K562 (cell line): ENCODE results near the gene CLIP2. TPM values are rescaled to one million over a fixed set of nuclear protein-coding genes. Genes with fewer than 3 reads are reported as not detected.
A peak's percentile ranks its signal among the peaks of the same experiment; 100 is the strongest.
"Not testable (repeated sequence)": the region's sequence is repeated elsewhere in the genome, so short reads cannot be mapped to it uniquely, and the experiment has no call there.

Source experiments
- ATAC-seq: fragments of 200-7000 bp; cut with Tn5 transposase; 3 replicates; pipeline ENCODE4 v1.9.1; 2020; ENCODE audit warnings: moderate library complexity
- BruUV-seq: library from RNA; stranded (reverse); fragments of 400-500 nt; replicated peaks from 2 replicates; lab custom pipeline; 2021; lab: Mats Ljungman, UMichigan
- CTCF ChIA-PET: fragments of 300-600 bp; formaldehyde crosslinking; extraction: SDS; loops from one replicate; lab custom pipeline; 2021; ENCODE audit warnings: low intra/inter-chr PET ratio; lab: Yijun Ruan, JAX
- POLR2A ChIA-PET: fragments of 300-600, 350-650 bp; sonication (Branson Sonifier 250); formaldehyde crosslinking; extraction: SDS; loops from one replicate; lab custom pipeline; 2021; ENCODE audit warnings: antibody characterized with exemption, inconsistent platforms; lab: Yijun Ruan, JAX
- DNase-seq, 4 experiments: peaks; one replicate each; pipeline versions ENCODE4 v3.0.0 to v3.0.0-alpha.2; 2011 to 2018; ENCODE audit warnings: low spot score in 3 of 4, mixed read lengths in 3 of 4; ENCODE audit errors: extremely low read depth in 1 of 4
- FAIRE-seq: peaks from 2 replicates; lab custom pipeline; 2011; peaks lifted over from hg19 to GRCh38; lab: Jason Lieb, UNC
- H2AFZ ChIP-seq: 2 replicates; pipeline ENCODE4 v1.6.0; 2011; ENCODE audit warnings: low read depth, low read length, control low read depth, inconsistent platforms
- H3K27ac ChIP-seq: fragments of 200-600 bp; 3 replicates; pipeline ENCODE4 v1.8.0; 2011; ENCODE audit warnings: low read depth, mild to moderate bottlenecking, control low read depth, inconsistent platforms, low read length, moderate library complexity, mixed read lengths; ENCODE audit errors: extremely low read depth
- H3K27me3 ChIP-seq, 2 experiments: fragments of 300-600 bp in 1 of 2; 2 replicates in 1 of 2; 3 replicates in 1 of 2; pipeline versions ENCODE4 v1.6.0 to v1.8.0; 2011; ENCODE audit warnings: inconsistent platforms in 2 of 2, low read length in 2 of 2, mild to moderate bottlenecking in 1 of 2, mixed read lengths in 1 of 2, moderate library complexity in 1 of 2; ENCODE audit not compliant: control insufficient read depth in 2 of 2, insufficient read depth in 2 of 2
- H3K36me3 ChIP-seq: fragments of 300-600 bp; 3 replicates; pipeline ENCODE4 v1.8.0; 2011; ENCODE audit warnings: mild to moderate bottlenecking, low read length, inconsistent platforms; ENCODE audit not compliant: control insufficient read depth, insufficient read depth
- H3K4me1 ChIP-seq, 2 experiments: fragments of 200-600 bp in 1 of 2; replicated peaks in 1 of 2; 2 replicates in 1 of 2; 3 replicates in 1 of 2; pipeline versions ENCODE4 v1.5.1 to v1.8.0; 2011; ENCODE audit warnings: inconsistent platforms in 2 of 2, low read length in 2 of 2, mild to moderate bottlenecking in 1 of 2, mixed read lengths in 1 of 2, moderate library complexity in 1 of 2; ENCODE audit not compliant: control insufficient read depth in 2 of 2, insufficient read depth in 2 of 2
- H3K4me2 ChIP-seq: 2 replicates; pipeline ENCODE4 v1.6.1; 2011; ENCODE audit warnings: low read length, control low read depth, inconsistent platforms, mixed read lengths; ENCODE audit not compliant: insufficient read depth
- H3K4me3 ChIP-seq: fragments of 200-600 bp; sonication (generic), shearing (Covaris generic); 2 replicates; pipeline ENCODE4 v1.5.1; 2016; ENCODE audit warnings: control low read depth, inconsistent platforms
- H3K79me2 ChIP-seq: fragments of 200-600 bp; 3 replicates; pipeline ENCODE4 v1.8.0; 2011; ENCODE audit warnings: low read length, inconsistent platforms; ENCODE audit not compliant: control insufficient read depth, insufficient read depth
- H3K9ac ChIP-seq, 2 experiments: 2 replicates each; pipeline versions ENCODE4 v1.6.0 to v1.6.1; 2011; ENCODE audit warnings: low read depth in 2 of 2, low read length in 2 of 2, control low read depth in 1 of 2, inconsistent platforms in 1 of 2, mild to moderate bottlenecking in 1 of 2, mixed read lengths in 1 of 2; ENCODE audit not compliant: insufficient read depth in 1 of 2
- H3K9me1 ChIP-seq: one replicate; pipeline ENCODE4 v1.6.0; 2011; ENCODE audit warnings: inconsistent platforms, mild to moderate bottlenecking, low read length, moderate library complexity; ENCODE audit not compliant: control insufficient read depth, insufficient read depth
- H3K9me3 ChIP-seq: replicated peaks from 2 replicates; pipeline ENCODE4 v1.5.1; 2011; ENCODE audit warnings: low read depth, low read length, inconsistent platforms; ENCODE audit not compliant: control insufficient read depth, insufficient read depth
- H4K20me1 ChIP-seq: replicated peaks from 2 replicates; pipeline ENCODE4 v1.6.1; 2011; ENCODE audit warnings: low read length, inconsistent platforms, mixed read lengths; ENCODE audit not compliant: control insufficient read depth, insufficient read depth
- BCOR ChIP-seq: fragments of 450-650 bp; IDR thresholded peaks from 2 replicates; pipeline ENCODE4 v1.6.1; 2016
- ILK ChIP-seq: fragments of 450-650 bp; IDR thresholded peaks from 2 replicates; pipeline ENCODE4 v1.6.1; 2016; ENCODE audit warnings: missing genetic modification characterization, low read depth, mild to moderate bottlenecking, missing compliant biosample characterization, moderate library complexity, borderline replicate concordance
- KDM1A ChIP-seq, 2 experiments: fragments of 450-650 bp; IDR thresholded peaks; 2 replicates each; pipeline ENCODE4 v1.6.1; 2016; ENCODE audit warnings: mild to moderate bottlenecking in 2 of 2
- OTX1 ChIP-seq: fragments of 450-650 bp; formaldehyde crosslinking; IDR thresholded peaks from 2 replicates; pipeline ENCODE4 v1.4.0; 2022; ENCODE audit warnings: mild to moderate bottlenecking
- ZBTB11 ChIP-seq, 3 experiments: fragments of 200-800 bp in 1 of 3; fragments of 250-450 bp in 1 of 3; fragments of 450-650 bp in 1 of 3; sonication (Bioruptor Pico) in 1 of 3; sonication (Bioruptor generic) in 1 of 3; formaldehyde crosslinking in 1 of 3; IDR thresholded peaks; 2 replicates each; pipeline versions ENCODE4 v1.6.1 to v1.8.0; 2016 to 2022; ENCODE audit warnings: mild to moderate bottlenecking in 2 of 3, missing genetic modification characterization in 2 of 3, missing compliant biosample characterization in 1 of 3, moderate library complexity in 1 of 3
- ZNF239 ChIP-seq: fragments of 250-450 bp; sonication (Bioruptor Pico); IDR thresholded peaks from 2 replicates; pipeline ENCODE4 v1.4.0; 2020; ENCODE audit warnings: mild to moderate bottlenecking
- WGBS: fragments of 100-300 bp; shearing (Covaris generic); methylation state at CpG from one replicate; pipeline ENCODE4 v1.1.6; 2016; ENCODE audit warnings: low coverage, mixed read lengths; ENCODE audit not compliant: insufficient coverage; ENCODE audit errors: missing lambda C conversion rate; 5-methylcytosine and 5-hydroxymethylcytosine counted together
- in situ Hi-C: fragments of 300-500 bp; cut with MboI; formaldehyde crosslinking; loops from 4 replicates; pipeline ENCODE4 v1.15.0; 2018; ENCODE audit warnings: inconsistent platforms, mixed read lengths
- intact Hi-C: fragments of 100-400 bp; cut with micrococcal nuclease; formaldehyde crosslinking; loops from 2 replicates; pipeline ENCODE4 v1.14.2; 2022
- polyA plus RNA-seq, 8 experiments: library from polyadenylated mRNA; depleted of rRNA in 4 of 8; stranded (reverse) in 5 of 8; unstranded in 3 of 8; fragments of >200 nt; fragmentation: Nextera tagmentation in 2 of 8; fragmentation: Illumina TruSeq in 1 of 8; extraction: Ambion mirVana in 2 of 8; extraction: Trizol in 1 of 8; gene quantifications; 2 replicates each; pipeline versions ENCODE4 v1.2.1 to v1.2.3, GENCODE V29; 2011 to 2014; ENCODE audit warnings: inconsistent platforms in 1 of 8, missing spikeins in 1 of 8
- total RNA-seq, 7 experiments: library from RNA; depleted of rRNA in 6 of 7; stranded (reverse); fragments of >200 nt in 6 of 7; fragmentation: Illumina TruSeq in 2 of 7; extraction: Trizol in 2 of 7; gene quantifications; 2 replicates each; pipeline versions ENCODE4 v1.2.1 to v1.2.3, GENCODE V29; 2011 to 2021; ENCODE audit warnings: low replicate concordance in 1 of 7

Gene CLIP2
- total and polyA plus RNA-seq, 9 of the 15 experiments (the other 6 are each of a cell fraction or from before 2014, with no cell fraction given) = 0.07 to 5.4 (median 2.1) TPM

- in situ Hi-C loops = loop anchor here (5.0 to 25.0 kb wide), 4 partner anchors 195 to 635 kb away; no protein-coding TSS in a partner anchor
- FAIRE-seq = not testable (repeated sequence)
These were observed 113.5 kb downstream of the CLIP2 start for GRCh38 chr7:74402668-74403067.

GRCh38 chr7:74403521-74404387 lies 114.5 kb downstream of the CLIP2 start:
- intact Hi-C loops (loop anchor here (5.0 kb wide), 1 partner anchor 351 kb away; no protein-coding TSS in a partner anchor), in situ Hi-C loops (loop anchor here (5.0 to 25.0 kb wide), 4 partner anchors 196 to 634 kb away; no protein-coding TSS in a partner anchor)
- H3K9ac ChIP-seq = 0 out of 4 replicates have a peak overlapping the region, but pooled peaks of 1 of the 2 experiments have one; percentile 36
- H3K4me2 ChIP-seq = no peak overlapping the region
- H3K79me2 ChIP-seq = no peaks in the 10 kb centered on the region
- no peak overlapping the region for H3K4me3 ChIP-seq
- no peaks in the 10 kb centered on the region; the same call in 1 of the 2 replicates for H4K20me1 ChIP-seq
- FAIRE-seq (no peak), ATAC-seq (peak; percentile 10; the same call in 2 of the 3 replicates), DNase-seq (peak in 2 of 4 experiments; percentile 21 to 32)
- H3K27me3 ChIP-seq = peaks cover 0 to 19% of the 10 kb centered on the region in 2 experiments; a peak in 2 of 5 replicates
- ChIA-PET CTCF (no interaction called here), POLR2A (no interaction called here)
- 40% methylated on average over 27 of the region's 30 CpGs for WGBS
- BruUV-seq = no TSS peak
- H3K36me3 ChIP-seq = no peaks in the 10 kb centered on the region
- no peak overlapping the region for H2AFZ ChIP-seq
- H3K9me1 ChIP-seq = no peaks in the 10 kb centered on the region
- H3K27ac ChIP-seq = no peak overlapping the region
- no peaks in the 10 kb centered on the region for H3K9me3 ChIP-seq
- peaks cover 8 to 30% of the 10 kb centered on the region in 2 experiments for H3K4me1 ChIP-seq
- TF ChIP-seq ZBTB11 (CRISPR knock-in tag; IDR thresholded peaks at IDR 0.05) (no peak), OTX1 (CRISPR knock-in tag) (no peak), ILK (tag) (no peak), KDM1A (IDR thresholded peaks at IDR 0.05) (0 out of 4 replicates have a peak, but pooled peaks of 1 of the 2 experiments have one; percentile 34), BCOR (peak; percentile 86), ZNF239 (CRISPR knock-in tag) (no peak)

More at GRCh38 chr7:74402668-74403067, 113.5 kb downstream of the CLIP2 start:
- H3K9me3 ChIP-seq, H3K79me2 ChIP-seq, ATAC-seq, H3K9ac ChIP-seq, H4K20me1 ChIP-seq, CTCF ChIA-PET, H3K4me3 ChIP-seq, H3K27ac ChIP-seq, POLR2A ChIA-PET, H2AFZ ChIP-seq, H3K9me1 ChIP-seq, H3K4me2 ChIP-seq, BruUV-seq, H3K36me3 ChIP-seq: not testable (repeated sequence)
- H3K4me1 ChIP-seq = peaks cover 8 to 30% of the 10 kb centered on the region in 2 experiments
- intact Hi-C loops = loop anchor here (5.0 kb wide), 1 partner anchor 350 kb away; no protein-coding TSS in a partner anchor
- peak in 1 of 4 experiments; percentile 5 for DNase-seq
- WGBS = 22% methylated on average over 2 of the region's 3 CpGs
- H3K27me3 ChIP-seq = peaks cover 0 to 19% of the 10 kb centered on the region in 2 experiments; a peak in 2 of 5 replicates
